ENCODE measurements around the gene UACA. TPM values are rescaled to one million over a fixed set of nuclear protein-coding genes. Genes with fewer than 3 reads are reported as not detected.

UACA gene
- total and polyA plus RNA-seq, 2 donors (not counting 3 experiments of a cell fraction or from before 2014, with no cell fraction given): 167 to 292 TPM

- no peaks in the 10 kb centered on the region for H3K27me3 ChIP-seq (ENCODE audit: control insufficient read depth in 2 of 2, insufficient read depth in 2 of 2, low read length in 2 of 2)
- intact Hi-C loops (cut with micrococcal nuclease) (no loop called here), dilution Hi-C loops (cut with MboI; ENCODE audit: extremely low pct_ligation_motif_present, low sequenced_read_pairs) (no loop called here)
- TF ChIP-seq MYC (IDR thresholded peaks at IDR 0.05; ENCODE audit: low read depth, low read length) (no peak), EZH2 (IDR thresholded peaks at IDR 0.05; ENCODE audit: borderline replicate concordance, low read depth, low read length, severe bottlenecking) (no peak), JUN (IDR thresholded peaks at IDR 0.05; ENCODE audit: borderline replicate concordance, insufficient read depth, insufficient read length, low read depth) (no peak), POLR2A (IDR thresholded peaks at IDR 0.05; ENCODE audit: low read depth, low read length) (no peak), GATA2 (IDR thresholded peaks at IDR 0.05; ENCODE audit: insufficient read depth, insufficient read length, low read depth, low read length) (no peak), MAX (IDR thresholded peaks at IDR 0.05; ENCODE audit: insufficient read depth, insufficient read length) (no peak), CTCF (IDR thresholded peaks at IDR 0.05; ENCODE audit: extremely low read depth in 1 of 2, insufficient read depth in 1 of 2, low read depth in 1 of 2, low read length in 2 of 2) (no peak), POLR2AphosphoS5 (IDR thresholded peaks at IDR 0.05; ENCODE audit: insufficient read depth, low read depth, low read length) (no peak), FOS (IDR thresholded peaks at IDR 0.05; ENCODE audit: borderline replicate concordance, insufficient read depth, low read length) (no peak)
- no peak for FAIRE-seq
- H3K9me1 ChIP-seq (replicated peaks; ENCODE audit: control insufficient read depth, extremely low read depth, insufficient read depth, low read length): no peaks in the 10 kb centered on the region
- no peak overlapping the region for H2AFZ ChIP-seq (ENCODE audit: low read depth, low read length)
- H3K4me3 ChIP-seq (replicated peaks in 1 of 3; ENCODE audit: insufficient read depth in 1 of 3, low read depth in 1 of 3, low read length in 3 of 3): no peak overlapping the region
- no peaks in the 10 kb centered on the region for H4K20me1 ChIP-seq (replicated peaks; ENCODE audit: control insufficient read depth, extremely low read depth, insufficient read depth, low read length)
- H3K36me3 ChIP-seq (ENCODE audit: control insufficient read depth in 2 of 2, extremely low read depth in 1 of 2, insufficient read depth in 2 of 2, low read length in 2 of 2): no peaks in the 10 kb centered on the region
- no peak overlapping the region for H3K4me2 ChIP-seq (ENCODE audit: insufficient read depth, low read length)
- H3K27ac ChIP-seq (ENCODE audit: insufficient read depth, low read depth, low read length): no peak overlapping the region
- BruUV-seq (replicated peaks): no TSS peak
- no peak overlapping the region for H3K9ac ChIP-seq (replicated peaks; ENCODE audit: extremely low read depth, insufficient read depth, low read length)
- no peaks in the 10 kb centered on the region for H3K9me3 ChIP-seq (replicated peaks; ENCODE audit: control insufficient read depth, insufficient read depth, low read length)
- DNase-seq (ENCODE audit: low read depth, low spot score): no peak
- peaks cover 56% of the 10 kb centered on the region for H3K79me2 ChIP-seq (ENCODE audit: control insufficient read depth, insufficient read depth, low read length)
- POLR2A ChIA-PET: no interaction called here
- H3K4me1 ChIP-seq (ENCODE audit: control insufficient read depth, extremely low read depth, insufficient read depth, low read length): peaks cover 61% of the 10 kb centered on the region
- CTCF ChIA-PET: interaction anchor here (1.2 to 2.8 kb wide), 2 partner anchors 10 kb away, joined by 7 to 26 read pairs; no protein-coding TSS in a partner anchor
Measured at GRCh38 chr15:70712271-70712670, 51.1 kb downstream of the UACA start.
